GM12878 (cell line): Measurements from ENCODE around the gene MRPL38. TPM values are rescaled to one million over a fixed set of nuclear protein-coding genes. Genes with fewer than 3 reads are reported as not detected.

Experiments
- ASH2L ChIP-seq: fragments of 300-600, 200-600 bp; sonication (generic); IDR thresholded peaks from 2 replicates; pipeline ENCODE4 v1.6.1; 2017; ENCODE audit warnings: low read depth, mild to moderate bottlenecking, borderline replicate concordance
- BHLHE40 ChIP-seq, 2 experiments: fragments of 450-650 bp in 1 of 2; IDR thresholded peaks; 2 replicates each; pipeline ENCODE4 v1.6.1; 2011 to 2017; ENCODE audit warnings: low read depth in 2 of 2, borderline replicate concordance in 1 of 2, improper control_type of control experiment in 1 of 2, low read length in 1 of 2, mild to moderate bottlenecking in 1 of 2
- CHD2 ChIP-seq: IDR thresholded peaks from 2 replicates; pipeline ENCODE4 v1.6.1; 2011; ENCODE audit warnings: low read depth, low read length, improper control_type of control experiment, borderline replicate concordance
- CREB1 ChIP-seq: IDR thresholded peaks from 2 replicates; pipeline ENCODE4 v1.6.1; 2012; ENCODE audit warnings: low read depth, mild to moderate bottlenecking, inconsistent platforms
- EED ChIP-seq: sonication (generic); IDR thresholded peaks from 2 replicates; pipeline ENCODE4 v1.6.1; 2016; ENCODE audit warnings: antibody characterized with exemption, low read depth
- EGR1 ChIP-seq, 2 experiments: IDR thresholded peaks; 1 replicate in 1 of 2; 2 replicates in 1 of 2; pipeline ENCODE4 v1.6.1; 2011 to 2012; ENCODE audit warnings: low read depth in 2 of 2, low read length in 2 of 2, borderline replicate concordance in 1 of 2, mild to moderate bottlenecking in 1 of 2, moderate library complexity in 1 of 2
- ESRRA ChIP-seq: IDR thresholded peaks from 2 replicates; pipeline ENCODE4 v1.6.1; 2012; ENCODE audit warnings: mild to moderate bottlenecking, low read length, improper control_type of control experiment
- ETV6 ChIP-seq, 2 experiments: fragments of 450-650 bp in 1 of 2; IDR thresholded peaks in 1 of 2; conservative IDR thresholded peaks in 1 of 2; 2 replicates each; pipeline ENCODE4 v1.6.1; 2014; ENCODE audit warnings: antibody characterized with exemption in 1 of 2, borderline replicate concordance in 1 of 2, low read depth in 1 of 2, mild to moderate bottlenecking in 1 of 2, moderate library complexity in 1 of 2
- EZH2 ChIP-seq: IDR thresholded peaks from 2 replicates; pipeline ENCODE4 v1.6.1; 2012; ENCODE audit warnings: low read depth, mild to moderate bottlenecking, control low read depth, inconsistent platforms, low read length, borderline replicate concordance; ENCODE audit not compliant: control insufficient read depth
- FOS ChIP-seq: IDR thresholded peaks from 3 replicates; pipeline ENCODE4 v1.6.1; 2011; ENCODE audit warnings: borderline replicate concordance; ENCODE audit not compliant: insufficient read length; ENCODE audit errors: extremely low read depth
- FOXK2 ChIP-seq: fragments of 450-650 bp; IDR thresholded peaks from 2 replicates; pipeline ENCODE4 v1.6.1; 2017; ENCODE audit warnings: mild to moderate bottlenecking, moderate library complexity
- HCFC1 ChIP-seq: fragments of 150-350 bp; IDR thresholded peaks from 2 replicates; pipeline ENCODE4 v1.6.1; 2014; ENCODE audit warnings: low read length
- HDAC6 ChIP-seq: fragments of 200-600 bp; sonication (generic); IDR thresholded peaks from one replicate; pipeline ENCODE4 v1.8.0; 2017; ENCODE audit warnings: antibody characterized with exemption; ENCODE audit not compliant: unreplicated experiment
- KLF5 ChIP-seq: fragments of 450-650 bp; IDR thresholded peaks from 2 replicates; pipeline ENCODE4 v1.6.1; 2014; ENCODE audit warnings: mild to moderate bottlenecking; ENCODE audit not compliant: partially characterized antibody
- MTA2 ChIP-seq: fragments of 450-650 bp; IDR thresholded peaks from 2 replicates; pipeline ENCODE4 v1.6.1; 2016; ENCODE audit warnings: low read depth, mild to moderate bottlenecking, moderate library complexity
- NFXL1 ChIP-seq: fragments of 450-650 bp; IDR thresholded peaks from 2 replicates; pipeline ENCODE4 v1.6.1; 2017; ENCODE audit warnings: antibody characterized with exemption, mild to moderate bottlenecking, borderline replicate concordance
- PAX8 ChIP-seq: fragments of 450-650 bp; IDR thresholded peaks from 2 replicates; pipeline ENCODE4 v1.6.1; 2017; ENCODE audit warnings: mild to moderate bottlenecking, moderate library complexity
- POLR2AphosphoS5 ChIP-seq: IDR thresholded peaks from 2 replicates; pipeline ENCODE4 v1.6.1; 2011; ENCODE audit warnings: mild to moderate bottlenecking, low read length, inconsistent platforms
- RAD51 ChIP-seq: fragments of 450-650 bp; IDR thresholded peaks from 2 replicates; pipeline ENCODE4 v1.6.1; 2016; ENCODE audit warnings: moderate library complexity, mild to moderate bottlenecking, inconsistent platforms
- STAT1 ChIP-seq: fragments of 450-650 bp; conservative IDR thresholded peaks from 2 replicates; pipeline ENCODE4 v1.6.1; 2014; ENCODE audit warnings: antibody characterized with exemption, mild to moderate bottlenecking
- SUPT20H ChIP-seq: IDR thresholded peaks from 2 replicates; pipeline ENCODE4 v1.6.1; 2011; ENCODE audit warnings: low read depth, mild to moderate bottlenecking, low read length, moderate library complexity, borderline replicate concordance; ENCODE audit not compliant: control insufficient read depth
- SUZ12 ChIP-seq: fragments of 200-600 bp; sonication (generic); IDR thresholded peaks from one replicate; pipeline ENCODE4 v1.6.1; 2018; ENCODE audit warnings: antibody characterized with exemption, mild to moderate bottlenecking; ENCODE audit not compliant: unreplicated experiment
- TCF7 ChIP-seq: IDR thresholded peaks from 2 replicates; pipeline ENCODE4 v1.6.1; 2014; ENCODE audit warnings: antibody characterized with exemption, borderline replicate concordance
- YY1 ChIP-seq: IDR thresholded peaks from 2 replicates; pipeline ENCODE4 v1.6.1; 2011; ENCODE audit warnings: low read depth, mild to moderate bottlenecking, low read length
- polyA plus RNA-seq, 11 experiments: library from polyadenylated mRNA; depleted of rRNA in 4 of 11; unstranded in 6 of 11; stranded (reverse) in 5 of 11; fragments of >200 nt; fragmentation: Nextera tagmentation in 4 of 11; fragmentation: Illumina TruSeq in 1 of 11; extraction: Ambion mirVana in 4 of 11; extraction: Trizol in 1 of 11; gene quantifications; 1 replicate in 1 of 11; 2 replicates in 10 of 11; pipeline versions ENCODE4 v1.2.1 to v1.2.3, GENCODE V29; 2011 to 2016; ENCODE audit warnings: inconsistent platforms in 2 of 11, missing spikeins in 2 of 11, low read depth in 1 of 11
- total RNA-seq, 4 experiments: library from RNA; depleted of rRNA in 3 of 4; stranded (reverse); fragments of >200 nt in 3 of 4; fragmentation: Illumina TruSeq in 1 of 4; extraction: Trizol in 1 of 4; gene quantifications; 2 replicates each; pipeline versions ENCODE4 v1.2.1 to v1.2.3, GENCODE V29; 2013 to 2021
- TF ChIP-seq, protein P1 (sequence below): IDR thresholded peaks from 2 replicates; pipeline ENCODE4 v1.6.1; 2012; ENCODE audit warnings: low read depth, low read length, improper control_type of control experiment
- TF ChIP-seq, protein P2 (sequence below): fragments of 150-350 bp; IDR thresholded peaks from 2 replicates; pipeline ENCODE4 v1.6.1; 2014; ENCODE audit warnings: mild to moderate bottlenecking, low read depth, low read length
- TF ChIP-seq, protein P3 (sequence below): IDR thresholded peaks from 2 replicates; pipeline ENCODE4 v1.6.1; 2011; ENCODE audit warnings: low read depth, mild to moderate bottlenecking, low read length, moderate library complexity, borderline replicate concordance; ENCODE audit errors: extremely low read depth
- TF ChIP-seq, protein P4 (sequence below): fragments of 450-650 bp; IDR thresholded peaks from 2 replicates; pipeline ENCODE4 v1.6.1; 2016; ENCODE audit warnings: mild to moderate bottlenecking

Gene MRPL38
- total and polyA plus RNA-seq, 10 of the 15 experiments (the other 5 are each of a cell fraction or from before 2014, with no cell fraction given): 6.6 to 205 (median 53.1) TPM

DNA sequence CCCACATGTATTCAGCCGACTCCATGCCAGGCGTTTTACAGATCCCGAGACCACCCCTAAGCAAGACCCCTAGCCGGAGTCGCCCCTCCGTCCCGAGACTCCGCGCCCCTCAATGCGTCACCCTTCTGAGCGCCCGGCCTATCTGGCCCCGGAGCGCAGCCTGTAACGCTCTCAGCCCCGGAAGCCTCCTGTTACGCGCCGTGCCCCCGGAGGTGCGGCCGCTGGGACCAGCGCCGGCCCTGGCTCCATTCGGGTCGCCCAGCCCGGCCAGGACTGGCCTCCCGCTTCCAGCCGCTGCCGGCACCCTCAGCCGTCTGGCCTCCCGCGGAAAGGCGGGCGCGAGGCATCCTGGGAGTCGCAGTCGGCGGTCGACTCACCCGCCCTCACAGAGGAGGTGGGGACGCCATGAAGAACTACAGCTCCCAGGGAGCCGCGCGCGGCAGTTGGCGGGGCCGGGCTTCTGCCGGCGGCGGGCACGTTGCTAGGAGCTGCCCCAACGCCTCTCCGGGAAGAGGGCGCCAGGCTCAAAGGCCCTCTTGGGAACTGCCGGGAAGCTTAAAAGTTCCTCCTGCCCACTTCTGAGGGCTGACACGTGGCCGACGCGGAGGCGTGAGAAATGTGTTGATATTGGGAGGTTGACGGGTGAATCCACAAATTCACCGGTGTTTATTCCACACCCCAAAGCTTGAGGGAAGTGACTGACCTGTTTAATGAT lies 36.2 kb upstream of the MRPL38 start, which contains the start of gene FBF1 (continued):
- TF ChIP-seq CHD2: 0 out of 2 replicates have a peak, but pooled peaks have one; percentile 67
- TF ChIP-seq, protein P1, sequence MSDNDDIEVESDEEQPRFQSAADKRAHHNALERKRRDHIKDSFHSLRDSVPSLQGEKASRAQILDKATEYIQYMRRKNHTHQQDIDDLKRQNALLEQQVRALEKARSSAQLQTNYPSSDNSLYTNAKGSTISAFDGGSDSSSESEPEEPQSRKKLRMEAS: peak; percentile 66; the same call in 1 of the 2 replicates
- no peak for TF ChIP-seq MTA2
- TF ChIP-seq ESRRA: 0 out of 2 replicates have a peak, but pooled peaks have one; percentile 23
- no peak for TF ChIP-seq ASH2L
- TF ChIP-seq POLR2AphosphoS5: peak; percentile 77; the same call in 1 of the 2 replicates
- TF ChIP-seq YY1: peak; percentile 86
- TF ChIP-seq TCF7: no peak; the same call in 1 of the 2 replicates
- no peak for TF ChIP-seq HDAC6
- no peak for TF ChIP-seq RAD51
- peak; percentile 80 for TF ChIP-seq CREB1
- TF ChIP-seq BHLHE40 (IDR thresholded peaks at IDR 0.05; ENCODE audit: borderline replicate concordance in 1 of 2, low read depth in 2 of 2, low read length in 1 of 2): peak; percentile 10 to 64; a peak in 2 of 4 replicates
- no peak for TF ChIP-seq EZH2
- TF ChIP-seq SUZ12: no peak
- no peak for TF ChIP-seq NFXL1
- peak; percentile 21; the same call in 1 of the 2 replicates for TF ChIP-seq EED
- TF ChIP-seq, protein P2, sequence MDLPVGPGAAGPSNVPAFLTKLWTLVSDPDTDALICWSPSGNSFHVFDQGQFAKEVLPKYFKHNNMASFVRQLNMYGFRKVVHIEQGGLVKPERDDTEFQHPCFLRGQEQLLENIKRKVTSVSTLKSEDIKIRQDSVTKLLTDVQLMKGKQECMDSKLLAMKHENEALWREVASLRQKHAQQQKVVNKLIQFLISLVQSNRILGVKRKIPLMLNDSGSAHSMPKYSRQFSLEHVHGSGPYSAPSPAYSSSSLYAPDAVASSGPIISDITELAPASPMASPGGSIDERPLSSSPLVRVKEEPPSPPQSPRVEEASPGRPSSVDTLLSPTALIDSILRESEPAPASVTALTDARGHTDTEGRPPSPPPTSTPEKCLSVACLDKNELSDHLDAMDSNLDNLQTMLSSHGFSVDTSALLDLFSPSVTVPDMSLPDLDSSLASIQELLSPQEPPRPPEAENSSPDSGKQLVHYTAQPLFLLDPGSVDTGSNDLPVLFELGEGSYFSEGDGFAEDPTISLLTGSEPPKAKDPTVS: no peak
- TF ChIP-seq FOXK2: no peak
- TF ChIP-seq, protein P3, sequence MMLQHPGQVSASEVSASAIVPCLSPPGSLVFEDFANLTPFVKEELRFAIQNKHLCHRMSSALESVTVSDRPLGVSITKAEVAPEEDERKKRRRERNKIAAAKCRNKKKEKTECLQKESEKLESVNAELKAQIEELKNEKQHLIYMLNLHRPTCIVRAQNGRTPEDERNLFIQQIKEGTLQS: no peak
- TF ChIP-seq, protein P4, sequence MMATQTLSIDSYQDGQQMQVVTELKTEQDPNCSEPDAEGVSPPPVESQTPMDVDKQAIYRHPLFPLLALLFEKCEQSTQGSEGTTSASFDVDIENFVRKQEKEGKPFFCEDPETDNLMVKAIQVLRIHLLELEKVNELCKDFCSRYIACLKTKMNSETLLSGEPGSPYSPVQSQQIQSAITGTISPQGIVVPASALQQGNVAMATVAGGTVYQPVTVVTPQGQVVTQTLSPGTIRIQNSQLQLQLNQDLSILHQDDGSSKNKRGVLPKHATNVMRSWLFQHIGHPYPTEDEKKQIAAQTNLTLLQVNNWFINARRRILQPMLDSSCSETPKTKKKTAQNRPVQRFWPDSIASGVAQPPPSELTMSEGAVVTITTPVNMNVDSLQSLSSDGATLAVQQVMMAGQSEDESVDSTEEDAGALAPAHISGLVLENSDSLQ: peak; percentile 31; the same call in 1 of the 2 replicates
- no peak for TF ChIP-seq KLF5
- TF ChIP-seq SUPT20H: no peak
- TF ChIP-seq STAT1: no peak; the same call in 1 of the 2 replicates
- peak; percentile 94 for TF ChIP-seq HCFC1
- TF ChIP-seq ETV6 (conservative IDR thresholded peaks at IDR 0.05 in 1 of 2, IDR thresholded peaks at IDR 0.05 in 1 of 2; ENCODE audit: borderline replicate concordance in 1 of 2, low read depth in 1 of 2): no peak
- 0 out of 3 replicates have a peak, but pooled peaks of 1 of the 2 experiments have one; percentile 17 for TF ChIP-seq EGR1 (IDR thresholded peaks at IDR 0.05; ENCODE audit: borderline replicate concordance in 1 of 2, low read depth in 2 of 2, low read length in 2 of 2)
- TF ChIP-seq PAX8: no peak
- TF ChIP-seq FOS: no peak
